GM21381 (cell line): ENCODE results near the gene USP26.
"Not testable (repeated sequence)": the region's sequence is repeated elsewhere in the genome, so short reads cannot be mapped to it uniquely, and the experiment has no call there.

ENCODE experiments used
- ATAC-seq: cut with Tn5 transposase; IDR thresholded peaks from one replicate; pipeline ENCODE4 v1.9.1; 2021; ENCODE audit warnings: mild to moderate bottlenecking, moderate library complexity; ENCODE audit not compliant: unreplicated experiment

The USP26 gene, protein sequence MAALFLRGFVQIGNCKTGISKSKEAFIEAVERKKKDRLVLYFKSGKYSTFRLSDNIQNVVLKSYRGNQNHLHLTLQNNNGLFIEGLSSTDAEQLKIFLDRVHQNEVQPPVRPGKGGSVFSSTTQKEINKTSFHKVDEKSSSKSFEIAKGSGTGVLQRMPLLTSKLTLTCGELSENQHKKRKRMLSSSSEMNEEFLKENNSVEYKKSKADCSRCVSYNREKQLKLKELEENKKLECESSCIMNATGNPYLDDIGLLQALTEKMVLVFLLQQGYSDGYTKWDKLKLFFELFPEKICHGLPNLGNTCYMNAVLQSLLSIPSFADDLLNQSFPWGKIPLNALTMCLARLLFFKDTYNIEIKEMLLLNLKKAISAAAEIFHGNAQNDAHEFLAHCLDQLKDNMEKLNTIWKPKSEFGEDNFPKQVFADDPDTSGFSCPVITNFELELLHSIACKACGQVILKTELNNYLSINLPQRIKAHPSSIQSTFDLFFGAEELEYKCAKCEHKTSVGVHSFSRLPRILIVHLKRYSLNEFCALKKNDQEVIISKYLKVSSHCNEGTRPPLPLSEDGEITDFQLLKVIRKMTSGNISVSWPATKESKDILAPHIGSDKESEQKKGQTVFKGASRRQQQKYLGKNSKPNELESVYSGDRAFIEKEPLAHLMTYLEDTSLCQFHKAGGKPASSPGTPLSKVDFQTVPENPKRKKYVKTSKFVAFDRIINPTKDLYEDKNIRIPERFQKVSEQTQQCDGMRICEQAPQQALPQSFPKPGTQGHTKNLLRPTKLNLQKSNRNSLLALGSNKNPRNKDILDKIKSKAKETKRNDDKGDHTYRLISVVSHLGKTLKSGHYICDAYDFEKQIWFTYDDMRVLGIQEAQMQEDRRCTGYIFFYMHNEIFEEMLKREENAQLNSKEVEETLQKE

DNA sequence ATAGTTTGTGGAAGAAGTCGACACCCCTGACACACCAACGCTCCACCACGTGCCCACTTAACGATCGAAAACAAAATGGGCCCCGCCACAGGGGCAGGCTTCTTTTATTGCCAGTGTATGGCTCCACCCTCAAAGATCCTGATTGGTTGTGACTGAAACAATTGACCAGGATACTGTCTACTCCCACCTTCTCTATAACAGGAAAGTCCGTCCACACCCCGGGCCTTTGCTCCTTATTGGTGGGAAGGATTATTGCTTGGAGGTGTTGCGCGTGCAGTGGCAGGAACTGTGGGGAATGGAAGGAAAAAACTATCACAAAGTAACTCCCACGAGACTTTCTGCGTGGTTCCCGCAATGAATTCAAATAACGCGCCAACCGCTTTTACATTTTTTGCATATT is at the start of gene USP26:
USP26 (minus strand) TSS at position 79 of the 400 bp plus-strand sequence. CDS start 68,889 bp downstream, outside the sequence.
- no peak for ATAC-seq

DNA sequence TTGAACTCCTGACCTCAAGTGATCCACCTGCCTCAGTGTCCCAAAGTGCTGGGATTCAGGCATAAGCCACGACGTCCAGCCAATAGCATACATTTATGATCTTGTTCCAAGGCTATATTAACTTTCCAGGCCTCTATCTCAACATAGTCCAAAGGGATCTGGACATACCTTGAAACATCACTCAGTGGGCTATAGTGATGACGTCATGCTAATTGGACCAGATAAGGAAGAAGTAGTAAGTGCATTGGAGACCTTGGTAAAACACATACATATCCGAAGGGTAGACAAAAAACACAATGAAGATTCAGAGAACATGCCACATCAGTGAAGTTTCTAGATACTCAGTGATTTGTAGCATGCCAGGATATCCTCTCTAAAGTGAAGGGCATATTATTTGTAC is 37.4 kb upstream of the USP26 start:
- no peak for ATAC-seq

DNA sequence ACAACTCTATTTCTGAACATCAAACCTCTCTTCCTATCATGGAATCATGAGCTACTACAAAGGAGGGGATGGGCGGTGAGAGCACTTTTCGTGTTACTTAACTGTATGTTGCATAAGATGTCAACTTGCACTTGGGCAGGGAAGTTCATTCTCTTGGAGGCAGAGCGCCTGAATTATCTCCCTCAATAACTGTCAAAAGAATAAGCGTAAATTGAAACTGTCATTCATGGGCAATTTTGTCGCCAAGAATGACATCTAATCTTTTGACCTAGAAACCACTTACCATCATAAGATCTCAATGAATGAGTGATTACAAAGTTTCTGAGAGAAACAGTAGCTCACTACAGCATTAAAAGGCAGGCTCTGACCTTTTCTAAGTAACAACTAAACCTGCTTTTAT is 23.5 kb upstream of the USP26 start:
- ATAC-seq, result no peak

DNA sequence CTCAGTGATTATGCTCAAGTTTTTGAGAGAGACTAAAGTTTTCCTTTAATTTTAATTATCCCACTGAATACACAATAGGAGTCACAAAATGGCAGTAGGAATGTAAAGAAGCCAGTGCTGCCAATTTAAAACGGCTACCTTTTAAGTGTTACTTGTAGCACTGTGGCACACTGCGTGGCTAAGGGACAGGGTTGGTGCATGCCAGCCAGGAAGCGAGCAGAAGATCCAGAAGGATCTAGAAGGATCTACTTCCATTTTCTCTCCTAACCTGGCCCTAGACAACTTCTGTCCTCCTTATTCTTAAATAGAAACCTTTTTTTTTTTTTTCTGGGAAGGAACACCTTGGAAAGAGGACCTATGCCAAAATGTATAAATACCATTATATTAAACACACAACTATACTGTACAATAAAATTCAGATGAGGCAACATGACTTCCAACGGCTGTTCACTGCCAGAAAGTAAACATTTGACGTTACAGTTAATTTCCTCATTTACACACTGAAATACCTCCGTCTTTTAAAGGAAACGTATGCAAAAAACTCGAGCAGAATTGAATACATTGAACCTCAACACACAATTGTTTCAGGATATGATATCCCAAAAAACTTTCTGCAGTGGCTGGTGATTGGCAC is 2.7 kb downstream of the USP26 start:
- no peak for ATAC-seq

DNA sequence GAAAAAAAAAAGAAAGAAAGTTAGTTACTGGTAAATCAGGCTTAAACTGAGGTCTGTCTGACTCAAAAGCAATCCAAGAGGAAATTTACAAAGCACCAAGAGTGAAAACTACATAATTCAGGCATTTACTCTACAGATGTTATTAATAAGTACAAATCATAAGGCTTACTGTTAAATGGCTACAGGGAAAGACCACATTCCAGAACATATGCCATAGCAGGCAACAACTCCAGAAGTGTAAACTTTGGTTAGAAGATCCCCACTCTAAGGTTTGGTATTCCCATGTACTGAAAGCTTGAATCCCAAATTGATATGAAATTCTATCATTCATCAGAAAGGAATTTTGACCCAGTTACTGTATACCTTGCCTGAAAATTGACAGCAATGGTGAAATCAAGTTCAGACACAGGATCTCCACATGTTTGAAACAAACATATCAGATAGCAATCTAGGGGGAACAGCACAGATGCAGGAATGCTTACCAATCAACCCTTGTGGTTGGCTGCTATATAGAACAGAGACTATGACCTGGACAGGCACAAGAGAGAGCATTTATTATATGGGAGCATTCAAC is 6.6 kb downstream of the USP26 start:
- ATAC-seq, result no peak

DNA sequence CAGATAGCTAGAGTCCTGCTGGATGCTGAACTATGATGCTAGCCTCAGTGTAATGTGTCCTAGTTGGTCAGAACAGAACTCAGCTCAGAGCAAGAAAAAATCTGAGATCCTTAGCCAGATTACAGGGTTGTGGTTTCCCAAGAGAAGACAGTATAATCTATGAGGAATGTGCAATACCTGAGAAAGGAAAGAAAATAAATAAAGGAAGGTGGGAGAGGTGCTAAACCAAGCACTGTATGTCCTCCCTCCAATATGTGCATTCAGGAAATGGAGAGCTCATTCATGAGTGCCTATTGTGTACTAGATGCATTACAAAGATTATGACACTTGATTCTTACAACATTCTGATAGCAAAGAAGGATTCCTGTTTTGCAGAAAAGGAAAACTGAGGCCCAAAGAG is 7.5 kb downstream of the USP26 start:
- ATAC-seq, result no peak

DNA sequence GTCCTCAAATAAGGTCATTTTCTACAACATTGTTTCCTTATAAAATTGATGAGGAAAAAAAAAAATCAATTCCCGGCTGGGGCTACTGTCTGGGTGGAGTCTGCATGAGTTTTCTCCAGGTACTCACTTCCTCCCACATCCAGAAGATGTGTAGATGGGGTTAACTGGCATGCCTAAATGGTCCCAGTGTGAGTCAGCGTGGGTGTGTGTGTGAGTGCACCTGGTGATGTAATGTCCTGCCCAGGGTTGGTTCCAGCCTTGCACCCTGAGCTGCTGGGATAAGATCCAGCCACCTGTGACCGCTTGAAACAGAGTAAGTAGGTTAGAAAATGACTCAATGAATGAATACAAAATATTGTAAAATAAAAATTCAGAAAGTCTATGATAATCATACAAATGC is 11.1 kb downstream of the USP26 start:
- ATAC-seq, result no peak

DNA sequence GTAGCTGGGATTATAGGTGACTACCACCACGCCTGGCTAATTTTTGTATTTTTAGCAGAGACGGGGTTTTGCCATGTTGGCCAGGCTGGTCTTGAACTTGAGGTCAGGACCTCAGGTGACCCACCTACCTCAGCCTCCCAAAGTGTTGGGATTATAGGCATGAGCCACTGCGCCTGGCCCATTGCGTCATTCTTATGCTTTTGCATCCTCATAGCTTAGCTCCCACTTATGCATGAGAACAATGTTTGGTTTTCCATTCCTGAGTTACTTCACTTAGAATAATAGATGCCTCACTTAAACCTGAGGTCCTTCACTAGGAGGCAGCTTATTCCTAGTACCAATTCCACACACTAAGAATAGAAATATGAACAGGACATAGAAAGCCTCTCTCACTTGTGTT is 11.9 kb downstream of the USP26 start:
- not testable (repeated sequence) for ATAC-seq

DNA sequence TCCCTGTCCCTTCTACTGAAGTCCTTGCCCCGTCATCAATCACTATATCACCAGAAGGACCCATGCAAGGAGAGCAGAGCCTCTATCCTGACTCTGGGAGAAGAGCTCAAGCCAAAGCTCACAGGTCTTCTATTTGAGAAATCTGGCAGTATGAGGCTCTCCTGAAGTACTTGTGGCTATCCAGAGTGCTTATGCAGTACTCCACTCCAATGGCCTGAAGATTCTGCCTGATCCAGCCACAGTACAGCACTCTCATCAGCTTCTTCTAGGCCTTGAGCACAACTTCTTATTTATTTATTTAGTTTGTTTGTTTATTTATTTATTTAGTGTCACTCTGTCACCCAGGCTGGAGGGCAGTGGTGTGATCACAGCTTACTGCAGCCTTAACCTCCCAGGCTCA is 13.0 kb downstream of the USP26 start:
- no peak for ATAC-seq

DNA sequence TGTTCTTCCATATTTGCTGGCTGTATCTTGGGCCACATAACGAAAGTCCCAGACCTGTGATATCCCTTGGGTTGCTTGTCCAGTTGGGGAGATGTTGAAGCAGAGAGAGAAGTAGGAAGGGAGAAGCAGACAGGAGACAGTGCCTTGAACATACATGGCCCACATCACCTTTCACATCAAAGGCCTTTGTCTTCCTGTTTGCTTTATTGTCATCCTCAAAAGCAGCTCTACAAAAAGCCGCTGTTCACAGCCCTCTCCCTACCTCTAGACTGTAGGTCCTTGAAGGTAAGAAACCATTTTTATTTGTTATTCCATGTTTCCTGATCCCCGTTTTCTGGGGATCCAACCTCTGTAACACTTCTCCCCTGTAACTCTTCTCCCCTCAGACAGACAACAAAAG is 14.9 kb downstream of the USP26 start:
- ATAC-seq, result no peak

DNA sequence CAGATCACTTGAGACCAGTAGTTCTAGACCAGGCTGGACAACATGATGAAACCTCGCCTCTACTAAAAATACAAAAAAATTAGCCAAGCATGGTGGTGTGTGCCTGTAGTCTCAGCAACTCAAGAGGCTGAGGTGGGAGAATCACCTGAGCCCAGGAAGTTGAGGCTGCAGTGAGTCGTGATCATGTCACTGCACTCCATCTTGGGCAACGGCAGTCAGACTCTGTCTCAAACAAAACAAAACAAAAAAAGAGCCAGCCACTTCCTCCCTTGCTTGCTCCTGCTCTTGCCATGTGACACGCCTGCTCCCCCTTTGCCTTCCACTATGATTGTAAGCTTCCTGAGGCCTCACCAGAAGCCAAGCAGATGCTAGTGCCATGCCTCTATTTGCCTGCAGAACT is 19.1 kb downstream of the USP26 start:
- not testable (repeated sequence) for ATAC-seq

DNA sequence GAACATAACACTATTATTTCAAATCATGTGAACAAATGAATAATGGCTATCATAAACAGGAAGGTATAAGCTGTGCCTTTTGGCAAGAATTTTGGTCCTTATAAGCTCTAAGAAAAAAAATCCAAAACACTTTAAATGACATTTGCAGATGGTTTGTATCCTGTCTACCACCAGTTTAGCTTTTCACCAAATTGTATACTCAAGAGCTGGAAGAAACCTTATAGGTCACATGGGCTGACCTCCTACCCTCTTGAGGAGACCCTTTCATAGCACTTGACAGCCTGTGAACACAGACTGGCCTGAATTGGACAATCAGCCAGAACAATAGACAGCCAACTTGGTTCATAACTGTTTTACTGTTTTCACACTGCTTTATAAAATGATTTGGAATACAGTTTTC is 24.3 kb downstream of the USP26 start:
- no peak for ATAC-seq

DNA sequence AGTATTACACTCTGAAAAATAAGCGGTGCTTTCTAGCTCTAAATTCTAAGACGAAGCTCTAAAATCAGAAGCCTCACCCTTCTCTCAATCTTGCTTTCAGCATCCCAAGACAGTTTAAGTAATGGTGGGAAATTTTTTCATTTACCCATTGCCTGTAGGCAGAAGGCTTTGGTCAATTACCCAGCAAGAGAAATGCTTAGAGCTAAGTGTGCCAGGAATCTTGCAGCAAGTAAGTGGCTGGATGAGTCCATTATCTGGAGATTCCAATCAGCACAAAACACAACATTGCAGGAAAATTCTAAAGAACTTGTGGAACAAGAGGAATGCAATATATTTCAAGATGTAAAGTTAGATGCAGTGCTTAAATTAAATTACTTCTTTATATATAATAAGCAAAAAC is 28.4 kb downstream of the USP26 start:
- no peak for ATAC-seq

DNA sequence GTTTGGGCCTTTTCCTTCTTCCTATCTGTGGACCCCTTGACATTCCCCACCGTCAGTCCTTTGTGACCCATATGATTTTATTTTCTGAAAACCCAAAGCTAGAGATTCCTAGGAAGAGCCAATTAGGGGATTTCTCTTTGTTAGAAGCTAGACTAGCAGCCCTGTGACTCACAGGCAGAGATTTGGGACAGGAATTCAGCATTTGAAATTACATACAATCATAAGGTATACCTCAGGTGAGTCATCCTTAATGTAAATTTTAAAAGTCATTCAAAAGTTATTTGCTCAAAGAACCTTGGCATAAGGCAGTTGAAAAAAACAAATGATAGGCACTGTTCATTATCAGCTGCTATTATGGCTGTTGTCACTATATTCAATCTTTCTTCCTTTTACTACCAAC is 40.6 kb downstream of the USP26 start:
- ATAC-seq, result no peak

DNA sequence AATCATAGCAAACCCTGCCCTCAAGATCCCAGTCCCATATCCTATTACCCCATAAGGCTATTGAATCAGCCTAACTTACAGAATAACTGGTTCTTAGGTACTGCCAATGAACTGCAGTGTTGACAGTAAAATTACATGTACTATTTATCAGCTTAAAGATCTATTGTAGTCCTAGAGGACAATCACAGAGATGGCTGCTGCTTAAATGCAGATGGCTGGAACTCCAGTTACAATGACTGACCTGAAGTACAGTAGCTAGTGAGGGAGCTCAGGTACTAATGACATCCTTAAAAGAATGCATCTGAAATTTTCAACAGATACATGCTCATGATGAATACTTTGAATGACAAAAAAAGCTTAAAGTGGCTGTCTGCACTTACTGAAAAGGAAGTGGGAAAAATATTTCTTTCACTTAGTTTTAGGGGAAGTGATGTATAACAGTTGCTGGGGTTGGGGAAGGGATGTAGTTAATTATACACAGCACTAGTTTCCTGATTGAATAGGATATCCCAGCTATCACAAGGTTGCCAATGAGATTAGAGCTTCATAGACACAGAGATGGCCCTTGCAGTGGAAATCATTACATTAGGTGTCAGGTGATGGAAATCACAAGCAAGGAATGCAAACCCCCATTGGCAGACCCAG is 42.0 kb downstream of the USP26 start:
- no peak for ATAC-seq

DNA sequence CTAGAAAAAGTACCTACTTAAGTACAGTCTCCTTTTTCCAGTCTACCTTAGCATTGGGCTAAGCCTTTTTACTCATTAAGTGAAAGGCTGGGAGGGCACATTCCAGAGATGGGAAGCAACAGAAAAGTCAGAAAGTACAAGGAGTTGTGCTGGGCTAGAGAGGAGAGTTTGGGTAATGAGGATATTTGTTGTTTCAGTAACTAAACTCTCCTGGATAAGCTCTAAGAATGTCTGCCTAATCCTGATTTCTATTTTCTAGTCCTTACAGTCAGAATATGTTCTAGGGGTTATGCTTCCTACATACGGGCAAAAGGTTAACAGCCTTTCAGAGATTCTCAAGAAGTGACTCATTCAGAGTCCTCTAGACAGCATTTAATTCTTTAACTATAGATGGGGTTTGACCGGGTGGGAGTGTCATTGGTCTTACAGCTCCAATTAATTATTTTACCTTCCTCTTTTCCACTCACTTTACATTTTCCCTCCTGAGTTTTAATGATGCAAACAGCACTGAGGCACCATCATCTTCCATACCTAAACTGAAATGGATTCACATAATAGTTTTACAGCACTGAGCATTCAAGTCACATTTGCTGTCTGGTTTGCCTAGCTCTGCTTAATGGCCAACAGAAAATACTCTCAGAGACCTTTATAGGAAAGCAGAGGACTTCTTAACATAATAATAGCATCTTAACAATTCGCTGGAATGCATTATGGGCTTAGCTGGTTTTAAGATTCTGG is 42.9 kb downstream of the USP26 start:
- no peak for ATAC-seq

DNA sequence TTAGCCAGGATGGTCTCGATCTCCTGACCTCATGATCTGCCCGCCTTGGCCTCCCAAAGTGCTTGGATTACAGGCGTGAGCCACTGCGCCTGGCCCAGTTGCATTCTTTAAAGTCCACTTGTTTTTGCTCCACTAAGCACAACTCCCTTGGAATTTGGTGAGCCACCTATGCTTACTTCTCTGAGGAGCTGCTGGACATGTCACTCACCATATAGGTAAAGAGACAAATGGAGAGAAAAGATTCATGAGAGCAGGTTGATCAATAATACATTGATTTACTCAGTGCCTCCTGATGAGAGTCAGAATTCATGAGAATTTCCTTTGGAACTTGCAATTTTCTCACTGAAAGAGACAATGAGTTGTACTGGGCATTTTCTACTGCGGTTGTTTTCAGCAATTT is 48.2 kb downstream of the USP26 start:
- no peak for ATAC-seq

DNA sequence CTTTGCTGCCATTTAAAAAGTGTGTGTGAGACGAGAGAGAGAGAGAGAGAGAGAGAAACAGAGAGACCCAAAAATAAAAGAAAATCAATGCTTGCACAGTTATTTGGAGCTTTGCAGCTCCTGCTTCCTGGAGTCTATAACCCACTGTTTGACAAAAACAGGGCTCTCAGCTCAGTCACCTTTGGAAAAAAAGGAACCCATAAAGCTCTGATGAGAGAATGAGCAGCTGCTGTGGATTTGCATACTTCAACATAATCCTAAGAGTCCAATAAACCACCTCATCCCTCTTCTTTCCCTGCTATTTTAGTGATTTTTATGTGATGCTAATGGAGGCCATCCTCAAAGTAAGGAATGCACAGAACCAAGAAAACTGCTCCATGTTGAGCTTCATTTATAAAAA is 50.3 kb downstream of the USP26 start:
- ATAC-seq, result no peak

DNA sequence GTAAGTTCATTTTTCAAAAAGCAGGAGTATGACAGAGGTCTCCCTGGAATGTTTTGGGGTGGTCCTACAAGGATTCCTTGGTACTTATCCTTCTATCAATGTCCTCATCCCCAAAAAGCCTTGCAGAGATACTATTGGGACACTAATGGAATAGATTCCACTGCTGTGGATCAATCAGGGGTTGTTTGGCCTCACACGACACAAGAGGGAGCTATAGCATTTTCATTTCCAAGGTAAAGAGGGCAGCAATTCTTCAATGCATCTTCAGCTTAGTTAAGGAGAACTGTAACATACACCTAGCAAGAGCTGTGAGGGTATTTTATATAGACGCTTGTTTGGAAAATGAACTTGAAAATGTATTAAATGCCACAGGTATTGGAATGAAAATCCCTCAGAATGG is 50.9 kb downstream of the USP26 start:
- ATAC-seq, result no peak
